ENCODE measurements around the gene PRMT5. TPM values are rescaled to one million over a fixed set of nuclear protein-coding genes. Genes with fewer than 3 reads are reported as not detected.

PRMT5 gene
- total RNA-seq, 2 experiments from 2014 or later, result 52.6 to 56.8 TPM

Other genes starting within 250 kb of the PRMT5 start
- 100 to 1,000 TPM; 122 to 141 TPM for gene OXA1L, start 162.7 kb downstream of the PRMT5 start, total RNA-seq
- under 1 TPM; 0.25 to 0.69 TPM for gene SLC7A7, start 113.9 kb downstream of the PRMT5 start, total RNA-seq
- gene MRPL52, start 99.5 kb downstream of the PRMT5 start, total RNA-seq, result 100 to 1,000 TPM; 101 to 112 TPM
- 1 to 10 TPM; 1.8 to 2.1 TPM for gene MMP14, start 92.8 kb downstream of the PRMT5 start, total RNA-seq
- gene LRP10, start 57.6 kb downstream of the PRMT5 start, total RNA-seq, result 10 to 100 TPM; 60.0 to 63.5 TPM
- gene REM2, start 46.2 kb downstream of the PRMT5 start, total RNA-seq, result under 1 TPM; 0.52 to 0.69 TPM
- gene RBM23, start 10.2 kb downstream of the PRMT5 start, total RNA-seq, result 10 to 100 TPM; 79.0 to 79.6 TPM
- gene HAUS4, start 27.7 kb upstream of the PRMT5 start, total RNA-seq, result 10 to 100 TPM; 67.4 to 68.6 TPM
- gene AJUBA, start 53.2 kb upstream of the PRMT5 start, total RNA-seq, result 1 to 10 TPM; 1.3 to 1.4 TPM
- 10 to 100 TPM in 1 of 2 experiments, 1 to 10 TPM in 1; 9.4 to 11.1 TPM for gene C14orf93, start 80.8 kb upstream of the PRMT5 start, total RNA-seq
- gene PSMB5, start 105.5 kb upstream of the PRMT5 start, total RNA-seq, result 10 to 100 TPM; 60.4 to 60.7 TPM
- gene PSMB11, start 112.8 kb upstream of the PRMT5 start, total RNA-seq, result under 1 TPM in 1 of 2 experiments, not detected in 1; 0.21 TPM
- gene CDH24, start 128.1 kb upstream of the PRMT5 start, total RNA-seq, result 1 to 10 TPM; 2.9 to 3.0 TPM
- 100 to 1,000 TPM; 202 to 221 TPM for gene ACIN1, start 165.8 kb upstream of the PRMT5 start, total RNA-seq
- 10 to 100 TPM; 48.0 to 48.2 TPM for gene C14orf119, start 166.1 kb upstream of the PRMT5 start, total RNA-seq
- not detected for gene CIROP, start 175.6 kb upstream of the PRMT5 start, total RNA-seq
- gene CEBPE, start 189.9 kb upstream of the PRMT5 start, total RNA-seq, result under 1 TPM; 0.67 to 0.98 TPM

All from activated CD4-positive, alpha-beta T cell treated with anti-CD3 and anti-CD28 coated beads, Interleukin-2, amount 10 ng/mL, durations not matched to agents 7 days and 5 days (primary cell).